GM12878 (cell line): ENCODE data around the gene TCF12. TPM values are rescaled to one million over a fixed set of nuclear protein-coding genes. Genes with fewer than 3 reads are reported as not detected.

Experiments
- ATAC-seq: fragments of 200-7000 bp; cut with Tn5 transposase; 3 replicates; pipeline ENCODE4 v1.9.1; 2020; ENCODE audit warnings: mild to moderate bottlenecking, moderate library complexity
- BruUV-seq: library from RNA; stranded (reverse); fragments of 400-500 nt; replicated peaks from 2 replicates; lab custom pipeline; 2021; lab: Mats Ljungman, UMichigan
- CTCF ChIA-PET: fragments of 300-600 bp; sonication (Branson Sonifier 250); formaldehyde crosslinking; extraction: SDS; loops from one replicate; lab custom pipeline; 2021; ENCODE audit warnings: inconsistent platforms; lab: Yijun Ruan, JAX
- POLR2A ChIA-PET: fragments of 350-600 bp; formaldehyde crosslinking; extraction: SDS; loops from one replicate; lab custom pipeline; 2021; ENCODE audit warnings: inconsistent platforms; lab: Charles Lee
- RAD21 ChIA-PET: fragments of 300-600 bp; sonication (Branson Sonifier 250); formaldehyde crosslinking; loops from one replicate; lab custom pipeline; 2023; ENCODE audit warnings: antibody characterized with exemption; ENCODE audit not compliant: unreplicated experiment; lab: Charles Lee
- SMC1A ChIA-PET: fragments of 300-600 bp; sonication (Branson Sonifier 250); formaldehyde crosslinking; loops from one replicate; lab custom pipeline; 2023; ENCODE audit not compliant: unreplicated experiment, uncharacterized antibody; lab: Charles Lee
- DNase-seq: peaks from one replicate; pipeline ENCODE4 v3.0.0-alpha.2; 2011; ENCODE audit warnings: low read depth, low spot score
- FAIRE-seq: peaks from 3 replicates; lab custom pipeline; 2011; peaks lifted over from hg19 to GRCh38; lab: Jason Lieb, UNC
- H2AFZ ChIP-seq: 2 replicates; pipeline ENCODE4 v1.6.0; 2011; ENCODE audit warnings: low read depth, low read length, control low read depth; ENCODE audit not compliant: control insufficient read depth
- H3K27ac ChIP-seq: 2 replicates; pipeline ENCODE4 v1.5.1; 2011; ENCODE audit warnings: control low read depth; ENCODE audit not compliant: control insufficient read depth, insufficient read depth
- H3K27me3 ChIP-seq, 2 experiments: replicated peaks in 1 of 2; 2 replicates each; pipeline versions ENCODE4 v1.6.0 to v1.6.1; 2011; ENCODE audit warnings: low read length in 1 of 2; ENCODE audit not compliant: control insufficient read depth in 2 of 2, insufficient read depth in 2 of 2
- H3K36me3 ChIP-seq, 2 experiments: 2 replicates each; pipeline ENCODE4 v1.5.1; 2011; ENCODE audit warnings: low read length in 1 of 2; ENCODE audit not compliant: control insufficient read depth in 2 of 2, insufficient read depth in 2 of 2
- H3K4me1 ChIP-seq: 2 replicates; pipeline ENCODE4 v1.6.1; 2011; ENCODE audit warnings: mild to moderate bottlenecking, low read length, moderate library complexity, mixed read lengths; ENCODE audit not compliant: control insufficient read depth, insufficient read depth
- H3K4me2 ChIP-seq: 2 replicates; pipeline ENCODE4 v1.6.0; 2011; ENCODE audit warnings: control low read depth; ENCODE audit not compliant: control insufficient read depth, insufficient read depth
- H3K4me3 ChIP-seq: fragments of 200-600 bp; sonication (generic); 2 replicates; pipeline ENCODE4 v1.5.1; 2016
- H3K79me2 ChIP-seq: 2 replicates; pipeline ENCODE4 v1.6.0; 2011; ENCODE audit warnings: low read length; ENCODE audit not compliant: control insufficient read depth, insufficient read depth
- H3K9ac ChIP-seq: 2 replicates; pipeline ENCODE4 v1.8.0; 2011; ENCODE audit warnings: low read length, control low read depth, mixed read lengths; ENCODE audit not compliant: control insufficient read depth, insufficient read depth
- H3K9me3 ChIP-seq: replicated peaks from 3 replicates; pipeline ENCODE4 v1.5.1; 2011; ENCODE audit warnings: mild to moderate bottlenecking, low read length; ENCODE audit not compliant: control insufficient read depth, insufficient read depth
- H4K20me1 ChIP-seq: 2 replicates; pipeline ENCODE4 v1.6.0; 2011; ENCODE audit not compliant: control insufficient read depth, insufficient read depth
- BHLHE40 ChIP-seq, 2 experiments: fragments of 450-650 bp in 1 of 2; IDR thresholded peaks; 2 replicates each; pipeline ENCODE4 v1.6.1; 2011 to 2017; ENCODE audit warnings: low read depth in 2 of 2, borderline replicate concordance in 1 of 2, improper control_type of control experiment in 1 of 2, low read length in 1 of 2, mild to moderate bottlenecking in 1 of 2
- CHD1 ChIP-seq: IDR thresholded peaks from 2 replicates; pipeline ENCODE4 v1.6.1; 2012; ENCODE audit warnings: low read depth, low read length, improper control_type of control experiment
- ESRRA ChIP-seq: IDR thresholded peaks from 2 replicates; pipeline ENCODE4 v1.6.1; 2012; ENCODE audit warnings: mild to moderate bottlenecking, low read length, improper control_type of control experiment
- FOS ChIP-seq: IDR thresholded peaks from 3 replicates; pipeline ENCODE4 v1.6.1; 2011; ENCODE audit warnings: borderline replicate concordance; ENCODE audit not compliant: insufficient read length; ENCODE audit errors: extremely low read depth
- JUNB ChIP-seq: IDR thresholded peaks from 2 replicates; pipeline ENCODE4 v1.6.1; 2016; ENCODE audit warnings: antibody characterized with exemption, mild to moderate bottlenecking
- NFIC ChIP-seq: IDR thresholded peaks from 2 replicates; pipeline ENCODE4 v1.6.1; 2012; ENCODE audit warnings: low read depth, mild to moderate bottlenecking, inconsistent platforms, low read length, moderate library complexity
- RELA ChIP-seq: fragments of 450-650 bp; IDR thresholded peaks from 2 replicates; pipeline ENCODE4 v1.8.0; 2014; ENCODE audit warnings: borderline replicate concordance; ENCODE audit not compliant: partially characterized antibody
- STAT1 ChIP-seq: fragments of 450-650 bp; conservative IDR thresholded peaks from 2 replicates; pipeline ENCODE4 v1.6.1; 2014; ENCODE audit warnings: antibody characterized with exemption, mild to moderate bottlenecking
- WRNIP1 ChIP-seq: IDR thresholded peaks from 2 replicates; pipeline ENCODE4 v1.6.1; 2011; ENCODE audit warnings: low read depth, low read length, improper control_type of control experiment, borderline replicate concordance
- WGBS: methylation state at CpG from one replicate; pipeline ENCODE4 v1.1.6; 2016; ENCODE audit warnings: low lambda C conversion rate; ENCODE audit not compliant: insufficient replicate concordance, insufficient coverage; ENCODE audit errors: missing lambda C conversion rate; 5-methylcytosine and 5-hydroxymethylcytosine counted together
- in situ Hi-C: fragments of 300-500 bp; cut with MboI; formaldehyde crosslinking; loops from 9 replicates; pipeline ENCODE4 v1.14.3; 2018; ENCODE audit warnings: mixed read lengths
- intact Hi-C: fragments of 100-400 bp; cut with micrococcal nuclease; formaldehyde crosslinking; loops from one replicate; pipeline ENCODE4 v1.14.2; 2022; ENCODE audit not compliant: unreplicated experiment
- polyA plus RNA-seq, 11 experiments: library from polyadenylated mRNA; depleted of rRNA in 4 of 11; unstranded in 6 of 11; stranded (reverse) in 5 of 11; fragments of >200 nt; fragmentation: Nextera tagmentation in 4 of 11; fragmentation: Illumina TruSeq in 1 of 11; extraction: Ambion mirVana in 4 of 11; extraction: Trizol in 1 of 11; gene quantifications; 1 replicate in 1 of 11; 2 replicates in 10 of 11; pipeline versions ENCODE4 v1.2.1 to v1.2.3, GENCODE V29; 2011 to 2016; ENCODE audit warnings: inconsistent platforms in 2 of 11, missing spikeins in 2 of 11, low read depth in 1 of 11
- total RNA-seq, 4 experiments: library from RNA; depleted of rRNA in 3 of 4; stranded (reverse); fragments of >200 nt in 3 of 4; fragmentation: Illumina TruSeq in 1 of 4; extraction: Trizol in 1 of 4; gene quantifications; 2 replicates each; pipeline versions ENCODE4 v1.2.1 to v1.2.3, GENCODE V29; 2013 to 2021
- TF ChIP-seq, protein P1 (sequence below): fragments of 150-350 bp; IDR thresholded peaks from 2 replicates; pipeline ENCODE4 v1.6.1; 2014; ENCODE audit warnings: mild to moderate bottlenecking, low read depth, low read length

Gene TCF12
- total and polyA plus RNA-seq, 10 of the 15 experiments (the other 5 are each of a cell fraction or from before 2014, with no cell fraction given): 8.2 to 70.9 (median 49.5) TPM

DNA sequence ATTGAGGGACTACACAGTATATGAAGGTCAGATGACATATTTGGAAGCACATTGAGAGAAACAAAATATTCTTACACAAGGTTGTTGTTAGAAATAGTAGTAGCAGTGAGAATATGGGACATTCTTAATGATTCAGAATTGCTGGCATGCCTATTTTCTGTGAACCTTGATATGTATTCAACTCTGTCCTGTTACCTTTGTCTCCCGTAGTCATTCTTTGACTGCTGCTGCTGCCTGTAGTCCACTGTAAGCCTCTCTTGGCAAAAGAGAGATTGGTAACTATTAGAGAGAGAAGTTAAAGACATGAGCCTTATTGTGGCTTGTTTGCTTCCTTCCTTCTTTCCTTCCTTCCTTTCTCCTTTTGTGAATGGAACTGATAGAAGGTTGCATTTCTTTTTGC is 64.5 kb downstream of the TCF12 start (continued):
- TF ChIP-seq, protein P1, sequence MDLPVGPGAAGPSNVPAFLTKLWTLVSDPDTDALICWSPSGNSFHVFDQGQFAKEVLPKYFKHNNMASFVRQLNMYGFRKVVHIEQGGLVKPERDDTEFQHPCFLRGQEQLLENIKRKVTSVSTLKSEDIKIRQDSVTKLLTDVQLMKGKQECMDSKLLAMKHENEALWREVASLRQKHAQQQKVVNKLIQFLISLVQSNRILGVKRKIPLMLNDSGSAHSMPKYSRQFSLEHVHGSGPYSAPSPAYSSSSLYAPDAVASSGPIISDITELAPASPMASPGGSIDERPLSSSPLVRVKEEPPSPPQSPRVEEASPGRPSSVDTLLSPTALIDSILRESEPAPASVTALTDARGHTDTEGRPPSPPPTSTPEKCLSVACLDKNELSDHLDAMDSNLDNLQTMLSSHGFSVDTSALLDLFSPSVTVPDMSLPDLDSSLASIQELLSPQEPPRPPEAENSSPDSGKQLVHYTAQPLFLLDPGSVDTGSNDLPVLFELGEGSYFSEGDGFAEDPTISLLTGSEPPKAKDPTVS: no peak
- TF ChIP-seq FOS (no peak), WRNIP1 (no peak), STAT1 (no peak)

DNA sequence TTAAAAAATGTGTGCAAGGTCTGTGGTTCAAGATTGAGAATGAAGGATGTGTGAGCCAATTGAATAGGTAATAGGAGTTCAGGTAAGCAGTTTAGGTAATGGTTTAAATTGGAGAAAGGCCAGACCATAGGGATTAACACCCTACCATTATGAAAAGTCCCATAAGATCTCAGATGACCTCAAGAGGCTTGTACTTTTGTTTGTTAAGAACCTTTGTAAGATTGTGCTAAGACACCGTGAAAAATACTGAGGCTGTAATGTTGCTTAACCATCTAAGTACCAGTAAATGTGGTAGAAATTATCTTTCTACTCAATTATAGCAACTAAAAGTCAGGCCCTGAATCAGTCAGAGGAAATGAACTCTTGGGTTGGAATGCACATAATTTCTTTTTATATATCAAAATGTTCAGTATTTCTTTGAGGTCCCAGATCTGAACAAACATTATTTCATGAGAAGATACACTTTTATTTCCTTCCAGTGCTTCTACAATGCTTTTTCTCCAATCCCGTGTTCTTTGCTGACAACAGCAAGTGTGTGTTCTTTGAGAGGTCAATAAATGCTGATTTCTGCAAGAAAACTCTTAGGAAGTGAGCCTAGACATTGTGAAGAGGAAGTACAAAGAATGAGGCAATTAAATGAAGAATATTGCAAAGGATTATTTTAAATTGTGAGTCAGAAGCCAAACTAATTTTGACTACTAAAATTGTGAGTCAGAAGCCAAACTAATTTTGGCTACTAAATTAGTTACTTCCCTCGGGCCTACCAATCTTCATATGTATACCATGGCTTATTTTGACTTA is 66.4 kb downstream of the TCF12 start:
- Histone ChIP-seq H3K27me3 (no peaks in the 10 kb centered on the region), H3K4me2 (no peak overlapping the region), H3K36me3 (no peaks in the 10 kb centered on the region), H3K79me2 (peaks cover 15% of the 10 kb centered on the region), H4K20me1 (no peaks in the 10 kb centered on the region), H3K9me3 (no peaks in the 10 kb centered on the region), H3K4me1 (peaks cover 26% of the 10 kb centered on the region), H3K27ac (no peak overlapping the region; the same call in 1 of the 2 replicates), H2AFZ (no peak overlapping the region)
- FAIRE-seq (peak; percentile 31), ATAC-seq (peak; percentile 31), DNase-seq (no peak)
- ChIA-PET SMC1A (interaction anchor here (0.6 to 1.1 kb wide), 2 partner anchors 77 to 305 kb away, joined by 3 read pairs; no protein-coding TSS in a partner anchor), CTCF (no interaction called here), POLR2A (interaction anchor here (0.6 kb wide), 1 partner anchor 706 kb away, joined by 6 read pairs; no protein-coding TSS in a partner anchor), RAD21 (interaction anchor here (1.4 kb wide), 1 partner anchor 22 kb away, joined by 3 read pairs; no protein-coding TSS in a partner anchor)
- in situ Hi-C loops (no loop called here), intact Hi-C loops (no loop called here)
- no TSS peak for BruUV-seq
- 23% methylated on average over 3 of the region's 3 CpGs for WGBS
- TF ChIP-seq NFIC (0 out of 2 replicates have a peak, but pooled peaks have one; percentile 30), RELA (no peak), ESRRA (no peak), BHLHE40 (IDR thresholded peaks at IDR 0.05; ENCODE audit: borderline replicate concordance in 1 of 2, low read depth in 2 of 2, low read length in 1 of 2) (no peak), JUNB (0 out of 2 replicates have a peak, but pooled peaks have one; percentile 10), CHD1 (no peak)
- TF ChIP-seq, all 136 proteins: peak for 2
- H3K4me3 ChIP-seq: no peak overlapping the region
- no peak overlapping the region for H3K9ac ChIP-seq
